GM19395 (cell line): ENCODE data around the gene RCBTB2.
"Not testable (repeated sequence)": the region's sequence is repeated elsewhere in the genome, so short reads cannot be mapped to it uniquely, and the experiment has no call there.

ENCODE experiments used
- ATAC-seq: cut with Tn5 transposase; IDR thresholded peaks from one replicate; pipeline ENCODE4 v1.9.1; 2021; ENCODE audit warnings: mild to moderate bottlenecking, moderate library complexity; ENCODE audit not compliant: unreplicated experiment

RCBTB2 gene

GRCh38 chr13:48457578-48458242, 75.2 kb downstream of the RCBTB2 start:
- no peak for ATAC-seq

GRCh38 chr13:48456546-48456945, 76.3 kb downstream of the RCBTB2 start:
- ATAC-seq, result no peak

- not testable (repeated sequence) for ATAC-seq
These were observed 81.7 kb downstream of the RCBTB2 start for GRCh38 chr13:48451196-48451595.

GRCh38 chr13:48449656-48450055, 83.2 kb downstream of the RCBTB2 start:
- ATAC-seq, result no peak

DNA sequence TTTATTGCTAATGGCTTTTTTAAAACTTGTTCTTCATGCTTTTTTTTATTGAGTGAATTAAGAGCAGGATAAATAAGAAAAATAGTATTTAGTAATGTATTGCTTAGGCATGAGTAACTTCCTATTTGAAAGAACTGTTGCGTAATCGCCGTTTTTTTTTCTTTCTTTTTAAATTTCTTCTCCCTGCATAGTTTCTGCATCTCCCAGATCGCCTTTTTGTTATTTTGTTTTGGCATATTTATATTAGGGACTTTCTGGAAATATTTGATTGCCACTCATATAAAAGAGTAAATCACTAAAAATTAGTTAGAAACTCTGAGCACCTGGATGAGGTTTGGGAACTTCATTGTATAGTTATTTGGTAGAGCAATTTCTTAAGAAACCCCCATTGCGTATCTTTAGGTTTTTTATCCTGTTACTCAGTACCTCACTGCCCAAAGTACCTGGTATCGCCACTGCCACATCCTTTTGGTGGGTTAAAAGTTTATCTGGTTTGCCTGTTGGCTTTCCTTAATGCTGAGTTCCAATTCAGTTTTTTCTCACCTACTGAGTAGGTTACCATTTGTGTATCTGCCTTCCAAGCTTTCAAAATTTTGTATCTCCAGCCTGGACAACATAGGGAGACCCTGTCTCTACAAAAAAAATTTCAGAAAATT, 83.8 kb downstream of the RCBTB2 start:
- ATAC-seq, result no peak

GRCh38 chr13:48448285-48448958, 84.5 kb downstream of the RCBTB2 start:
- no peak for ATAC-seq

- ATAC-seq, result no peak
These were observed 86.4 kb downstream of the RCBTB2 start for GRCh38 chr13:48446464-48446863.

- ATAC-seq, result no peak
These were observed 89.3 kb downstream of the RCBTB2 start for GRCh38 chr13:48443442-48444208.
